ENCODE data around the gene SLC25A46.
"Not testable (repeated sequence)": the region's sequence is repeated elsewhere in the genome, so short reads cannot be mapped to it uniquely, and the experiment has no call there.

SLC25A46 gene

GRCh38 chr5:110757118-110757729 is 18.4 kb downstream of the SLC25A46 start:
- DNase-seq (ENCODE audit: low read depth in 2 of 2), result no peak

- DNase-seq (ENCODE audit: low read depth in 2 of 2), result no peak
Observed at GRCh38 chr5:110760158-110760557, 21.4 kb downstream of the SLC25A46 start.

GRCh38 chr5:110768138-110768860 is 29.5 kb downstream of the SLC25A46 start:
- no peak for DNase-seq (ENCODE audit: low read depth in 2 of 2)

GRCh38 chr5:110769000-110769681 is 30.3 kb downstream of the SLC25A46 start:
- DNase-seq (ENCODE audit: low read depth in 2 of 2), result no peak

- DNase-seq (ENCODE audit: low read depth in 2 of 2), result no peak
Observed at GRCh38 chr5:110770286-110770685, 31.5 kb downstream of the SLC25A46 start.

GRCh38 chr5:110784901-110785300 is 46.1 kb downstream of the SLC25A46 start:
- DNase-seq (ENCODE audit: low read depth in 2 of 2), result no peak

- no peak for DNase-seq (ENCODE audit: low read depth in 2 of 2)
Observed at GRCh38 chr5:110785356-110785755, 46.5 kb downstream of the SLC25A46 start.

GRCh38 chr5:110788006-110788405 is 49.2 kb downstream of the SLC25A46 start:
- DNase-seq (ENCODE audit: low read depth in 2 of 2), result not testable (repeated sequence)

- DNase-seq (ENCODE audit: low read depth in 2 of 2), result no peak
Observed at GRCh38 chr5:110790673-110791072, 51.9 kb downstream of the SLC25A46 start.

- no peak for DNase-seq (ENCODE audit: low read depth in 2 of 2)
Observed at GRCh38 chr5:110802998-110803397, 64.2 kb downstream of the SLC25A46 start.

- DNase-seq (ENCODE audit: low read depth in 2 of 2), result no peak
Observed at GRCh38 chr5:110803467-110804326, 64.9 kb downstream of the SLC25A46 start.

- DNase-seq (ENCODE audit: low read depth in 2 of 2), result no peak
Observed at GRCh38 chr5:110807169-110807568, 68.4 kb downstream of the SLC25A46 start.

- DNase-seq (ENCODE audit: low read depth in 2 of 2), result no peak
Observed at GRCh38 chr5:110809006-110809405, 70.2 kb downstream of the SLC25A46 start.

Measured in stimulated activated CD8-positive, alpha-beta memory T cell treated with anti-CD3 and anti-CD28 coated beads, Interleukin-15, amount 100 ng/mL, for 4 hours (primary cell).